IMR-90 (cell line): ENCODE data around the gene CLMP. TPM values are rescaled to one million over a fixed set of nuclear protein-coding genes. Genes with fewer than 3 reads are reported as not detected.

Source experiments
- ATAC-seq: fragments of 200-7000 bp; cut with Tn5 transposase; 2 replicates; pipeline ENCODE4 v1.9.1; 2020; ENCODE audit warnings: low read depth, mild to moderate bottlenecking, moderate library complexity
- BruUV-seq: library from RNA; stranded (reverse); fragments of 400-500 nt; replicated peaks from 2 replicates; lab custom pipeline; 2021; lab: Mats Ljungman, UMichigan
- CTCF ChIA-PET: fragments of 300-600 bp; formaldehyde crosslinking; extraction: SDS; loops from one replicate; lab custom pipeline; 2021; ENCODE audit warnings: antibody characterized with exemption; lab: Yijun Ruan, JAX
- POLR2A ChIA-PET: fragments of 300-600 bp; sonication (Branson Sonifier 250); formaldehyde crosslinking; loops from one replicate; lab custom pipeline; 2022; ENCODE audit warnings: antibody characterized with exemption; ENCODE audit not compliant: unreplicated experiment; lab: Charles Lee
- DNase-seq: peaks from one replicate; pipeline ENCODE4 v3.0.0; 2013
- H2AFZ ChIP-seq: replicated peaks from 2 replicates; pipeline ENCODE3; 2013; ENCODE audit warnings: low read length, mild to moderate bottlenecking; ENCODE audit not compliant: poor library complexity
- H2AK5ac ChIP-seq: 2 replicates; pipeline ENCODE4 v1.6.1; 2013; ENCODE audit warnings: low read depth, low read length, inconsistent platforms
- H2AK9ac ChIP-seq: replicated peaks from 2 replicates; pipeline ENCODE3; 2013; ENCODE audit warnings: mild to moderate bottlenecking, low read depth, low read length, moderate library complexity; ENCODE audit not compliant: poor library complexity
- H2BK120ac ChIP-seq: 2 replicates; pipeline ENCODE4 v1.6.1; 2013; ENCODE audit warnings: low read depth, low read length, inconsistent platforms
- H2BK15ac ChIP-seq: 3 replicates; pipeline ENCODE4 v1.6.1; 2013; ENCODE audit warnings: low read depth, low read length, inconsistent platforms
- H2BK20ac ChIP-seq: 2 replicates; pipeline ENCODE4 v1.6.1; 2013; ENCODE audit warnings: low read depth, mild to moderate bottlenecking, inconsistent platforms, low read length, moderate library complexity
- H2BK5ac ChIP-seq: 2 replicates; pipeline ENCODE4 v1.6.1; 2013; ENCODE audit warnings: mild to moderate bottlenecking, low read depth, low read length, inconsistent platforms; ENCODE audit not compliant: poor library complexity, severe bottlenecking
- H3K14ac ChIP-seq: replicated peaks from 2 replicates; pipeline ENCODE4 v1.6.1; 2013; ENCODE audit warnings: low read depth, low read length, inconsistent platforms
- H3K18ac ChIP-seq: 2 replicates; pipeline ENCODE4 v1.6.1; 2013; ENCODE audit warnings: low read depth, low read length, control low read depth
- H3K23ac ChIP-seq: 2 replicates; pipeline ENCODE4 v1.6.1; 2013; ENCODE audit warnings: low read depth, low read length, inconsistent platforms
- H3K27ac ChIP-seq: 2 replicates; pipeline ENCODE4 v1.5.1; 2013; ENCODE audit warnings: mild to moderate bottlenecking, control low read depth, low read length; ENCODE audit not compliant: insufficient read depth
- H3K27me3 ChIP-seq: 2 replicates; pipeline ENCODE4 v1.6.1; 2013; ENCODE audit warnings: low read length; ENCODE audit not compliant: control insufficient read depth, insufficient read depth
- H3K36me3 ChIP-seq: 2 replicates; pipeline ENCODE4 v1.6.1; 2013; ENCODE audit warnings: low read length, mixed read lengths; ENCODE audit not compliant: control insufficient read depth, insufficient read depth
- H3K4ac ChIP-seq: 2 replicates; pipeline ENCODE4 v1.6.1; 2013; ENCODE audit warnings: low read depth, low read length, inconsistent platforms
- H3K4me1 ChIP-seq: 2 replicates; pipeline ENCODE4 v1.6.1; 2013; ENCODE audit warnings: low read length, mixed read lengths; ENCODE audit not compliant: control insufficient read depth, insufficient read depth
- H3K4me2 ChIP-seq: 2 replicates; pipeline ENCODE4 v1.6.1; 2013; ENCODE audit warnings: low read depth, mild to moderate bottlenecking, control low read depth, low read length, moderate library complexity
- H3K4me3 ChIP-seq: 2 replicates; pipeline ENCODE4 v1.5.1; 2013; ENCODE audit warnings: low read depth, mild to moderate bottlenecking, control low read depth, low read length, moderate library complexity; ENCODE audit not compliant: insufficient read depth
- H3K56ac ChIP-seq: 2 replicates; pipeline ENCODE4 v1.6.1; 2013; ENCODE audit warnings: low read length, inconsistent platforms; ENCODE audit not compliant: insufficient read depth; ENCODE audit errors: extremely low read depth
- H3K79me1 ChIP-seq, 2 experiments: 2 replicates each; pipeline ENCODE4 v1.6.1; 2013; ENCODE audit warnings: low read length in 2 of 2, inconsistent platforms in 1 of 2, low read depth in 1 of 2
- H3K9ac ChIP-seq: 2 replicates; pipeline ENCODE4 v1.6.1; 2013; ENCODE audit warnings: low read depth, low read length, control low read depth
- H3K9me1 ChIP-seq: 2 replicates; pipeline ENCODE4 v1.6.1; 2013; ENCODE audit warnings: low read length, inconsistent platforms; ENCODE audit not compliant: insufficient read depth
- H3K9me3 ChIP-seq: 2 replicates; pipeline ENCODE4 v1.6.1; 2013; ENCODE audit warnings: low read length; ENCODE audit not compliant: control insufficient read depth, insufficient read depth
- H4K20me1 ChIP-seq: 2 replicates; pipeline ENCODE4 v1.6.1; 2013; ENCODE audit warnings: low read length, inconsistent platforms; ENCODE audit not compliant: insufficient read depth
- H4K5ac ChIP-seq: 2 replicates; pipeline ENCODE4 v1.6.1; 2013; ENCODE audit warnings: mild to moderate bottlenecking, low read depth, low read length, control low read depth
- H4K8ac ChIP-seq, 2 experiments: 2 replicates each; pipeline ENCODE4 v1.6.1; 2013; ENCODE audit warnings: low read depth in 2 of 2, low read length in 2 of 2, control low read depth in 1 of 2, inconsistent platforms in 1 of 2
- H4K91ac ChIP-seq: 2 replicates; pipeline ENCODE4 v1.6.1; 2013; ENCODE audit warnings: low read depth, low read length, inconsistent platforms; ENCODE audit not compliant: insufficient read depth
- CEBPB ChIP-seq: IDR thresholded peaks from 2 replicates; pipeline ENCODE4 v1.6.1; 2012; ENCODE audit warnings: low read depth, low read length, improper control_type of control experiment
- CHD1 ChIP-seq: IDR thresholded peaks from 2 replicates; pipeline ENCODE4 v1.6.1; 2012; ENCODE audit warnings: low read depth, low read length, improper control_type of control experiment
- WGBS, 2 experiments: methylation state at CpG; one replicate each; pipeline versions ENCODE4 v1.1.5 to v1.1.7; 2013; ENCODE audit warnings: missing lambda C conversion rate in 2 of 2; ENCODE audit not compliant: insufficient read length in 1 of 2; ENCODE audit errors: extremely low coverage in 2 of 2; 5-methylcytosine and 5-hydroxymethylcytosine counted together
- dilution Hi-C: fragments of 300-500 bp; cut with HindIII; formaldehyde crosslinking; loops from one replicate; pipeline ENCODE4 v1.14.3; 2018; ENCODE audit warnings: low sequenced_read_pairs; ENCODE audit not compliant: unreplicated experiment
- in situ Hi-C: fragments of 300-500 bp; cut with MboI; formaldehyde crosslinking; loops from 3 replicates; pipeline ENCODE4 v1.14.3; 2019; ENCODE audit warnings: low sequenced_read_pairs, inconsistent platforms, mixed read lengths
- intact Hi-C: fragments of 100-400 bp; cut with micrococcal nuclease; formaldehyde crosslinking; loops from 2 replicates; pipeline ENCODE4 v1.10.0; 2022
- polyA plus RNA-seq, 3 experiments: library from polyadenylated mRNA; depleted of rRNA; stranded (reverse); fragments of >200 nt; gene quantifications; 2 replicates each; pipeline ENCODE4 v1.2.3, GENCODE V29; 2012; ENCODE audit warnings: low replicate concordance in 1 of 3
- total RNA-seq: library from RNA; depleted of rRNA; stranded (reverse); fragments of >200 nt; gene quantifications from 2 replicates; pipeline ENCODE4 v1.2.3, GENCODE V29; 2012

CLMP gene
- total and polyA plus RNA-seq, 2 of the 4 experiments (the other 2 are of a cell fraction): 54.7 to 95.7 TPM

DNA sequence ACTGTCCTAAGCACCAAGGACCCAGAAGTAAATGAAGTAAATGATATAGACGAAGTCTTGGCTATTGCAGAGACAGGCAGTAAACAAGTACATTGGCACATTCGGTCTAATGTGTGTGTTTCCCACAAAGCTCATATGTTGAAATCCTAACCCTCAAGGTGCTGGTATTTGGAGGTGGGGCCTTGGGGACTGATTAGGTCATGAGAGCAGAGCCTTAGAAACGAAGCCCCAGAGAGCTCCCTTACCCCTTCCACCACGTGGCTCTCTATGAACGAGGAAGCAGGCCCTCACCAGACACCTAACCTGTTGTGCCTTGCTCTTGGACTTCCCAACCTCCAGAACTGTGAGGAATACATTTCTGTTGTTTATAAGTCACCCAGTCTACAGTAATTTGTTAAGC, 14.9 kb downstream of the CLMP start:
- Histone ChIP-seq H3K79me1 (peaks cover 38 to 95% of the 10 kb centered on the region in 2 experiments), H3K4me2 (no peak overlapping the region), H3K27me3 (no peaks in the 10 kb centered on the region), H3K14ac (no peak overlapping the region), H2BK120ac (no peak overlapping the region; the same call in 1 of the 2 replicates), H3K4ac (no peak overlapping the region; the same call in 1 of the 2 replicates), H4K20me1 (peaks cover 42% of the 10 kb centered on the region), H2AFZ (no peak overlapping the region), H2BK15ac (no peak overlapping the region), H4K8ac (peak overlapping the region; percentile 19 to 31; a peak in 2 of 4 replicates), H3K23ac (no peak overlapping the region), H3K9me3 (no peaks in the 10 kb centered on the region), H3K56ac (no peak overlapping the region), H3K18ac (peak overlapping the region; percentile 21; the same call in 1 of the 2 replicates), H3K4me3 (no peak overlapping the region), H2AK5ac (peak overlapping the region; percentile 3; the same call in 1 of the 2 replicates), H3K27ac (peak overlapping the region; percentile 61; the same call in 1 of the 2 replicates), H4K91ac (0 out of 2 replicates have a peak overlapping the region, but pooled peaks have one; percentile 31), H3K9me1 (peaks cover 49% of the 10 kb centered on the region), H2BK20ac (no peak overlapping the region), H2BK5ac (peak overlapping the region; percentile 14), H2AK9ac (no peak overlapping the region), H3K36me3 (peaks cover 64% of the 10 kb centered on the region), H3K4me1 (peaks cover 38% of the 10 kb centered on the region), H3K9ac (no peak overlapping the region), H4K5ac (peak overlapping the region; percentile 10; the same call in 1 of the 2 replicates)
- ChIA-PET POLR2A (interaction anchor here (0.6 kb wide), 1 partner anchor 16 kb away, joined by 3 read pairs; no protein-coding TSS in a partner anchor), CTCF (interaction anchor here (0.6 to 1.3 kb wide), 4 partner anchors 14 to 355 kb away, joined by 3 to 4 read pairs (median 3); no protein-coding TSS in a partner anchor)
- dilution Hi-C loops: no loop called here
- DNase-seq (peak; percentile 38), ATAC-seq (peak; percentile 15; the same call in 1 of the 2 replicates)
- in situ Hi-C loops: loop anchor here (25.0 kb wide), 2 partner anchors 493 to 993 kb away; no protein-coding TSS in a partner anchor
- 100% methylated on average over 1 of the region's 5 CpGs; no CpG with 5 or more reads in 1 of the 2 experiments for WGBS, 2 experiments
- TF ChIP-seq CHD1 (no peak), CEBPB (0 out of 2 replicates have a peak, but pooled peaks have one; percentile 33)
- intact Hi-C loops: no loop called here
- BruUV-seq: no TSS peak
